ENCODE results near the gene CLIC5. TPM values are rescaled to one million over a fixed set of nuclear protein-coding genes. Genes with fewer than 3 reads are reported as not detected.
A peak's percentile ranks its signal among the peaks of the same experiment; 100 is the strongest.

Gene CLIC5
- total and polyA plus RNA-seq, 12 donors: 0.94 to 5.6 (median 1.6) TPM

DNA sequence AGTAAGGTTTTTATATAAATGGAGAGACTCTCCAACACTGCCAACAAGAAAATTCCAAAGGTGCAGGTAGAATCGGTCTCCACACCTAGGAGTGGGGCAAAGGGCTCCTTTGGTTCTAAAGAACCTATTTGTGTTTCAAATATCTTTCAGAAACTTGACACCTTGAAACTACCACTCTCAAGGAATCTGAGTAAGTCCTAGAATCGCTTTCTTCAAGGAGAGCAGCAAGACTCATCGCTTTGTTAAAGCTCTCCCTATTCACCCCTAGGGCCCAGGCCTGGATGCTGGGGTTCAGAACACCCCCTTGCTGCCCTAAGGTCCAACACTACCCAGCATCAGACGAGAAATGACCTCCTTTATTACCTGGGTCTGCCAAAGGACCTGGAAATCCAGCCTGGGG lies 2.0 kb downstream of the CLIC5 start:
- intact Hi-C loops (cut with DNase I): no loop called here
- Histone ChIP-seq H3K27ac (no peak overlapping the region), H3K9me3 (replicated peaks in 1 of 3) (no peaks in the 10 kb centered on the region), H3K4me3 (no peak overlapping the region), H3K36me3 (replicated peaks in 1 of 2) (no peaks in the 10 kb centered on the region), H3K4me1 (replicated peaks in 1 of 2) (peaks cover 13 to 19% of the 10 kb centered on the region in 2 donors), H3K27me3 (peaks cover 9% of the 10 kb centered on the region)
- no peak for TF ChIP-seq POLR2A (IDR thresholded peaks at IDR 0.05)
- 94 to 98% (median 97%) methylated on average over 4 of the region's 4 CpGs for WGBS, 4 donors
- DNase-seq: no peak

DNA sequence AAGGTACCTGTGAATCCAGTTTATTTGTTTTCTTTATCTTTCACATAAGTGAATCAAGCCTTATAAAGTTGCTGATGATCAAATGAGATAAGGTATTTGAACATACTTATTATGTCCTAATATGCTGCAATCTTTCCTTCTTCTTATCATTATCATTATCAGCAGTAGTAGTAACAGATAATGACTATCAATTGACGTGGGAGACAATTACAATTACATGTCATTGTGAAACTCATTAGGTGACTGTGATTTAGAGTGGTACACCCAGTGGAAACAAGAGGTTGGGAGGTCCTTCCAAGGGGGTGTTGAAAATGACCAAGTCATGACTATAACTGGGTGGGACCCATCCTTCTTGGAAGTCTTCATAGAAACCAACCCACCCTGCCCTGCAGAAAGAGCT lies 2.8 kb downstream of the CLIC5 start:
- intact Hi-C loops (cut with DNase I): no loop called here
- peaks cover 3% of the 10 kb centered on the region for H3K27me3 ChIP-seq
- peaks cover 13 to 19% of the 10 kb centered on the region in 2 donors for H3K4me1 ChIP-seq (replicated peaks in 1 of 2)
- no peaks in the 10 kb centered on the region for H3K9me3 ChIP-seq (replicated peaks in 1 of 3)
- TF ChIP-seq POLR2A (IDR thresholded peaks at IDR 0.05): no peak
- TF ChIP-seq, protein P1, sequence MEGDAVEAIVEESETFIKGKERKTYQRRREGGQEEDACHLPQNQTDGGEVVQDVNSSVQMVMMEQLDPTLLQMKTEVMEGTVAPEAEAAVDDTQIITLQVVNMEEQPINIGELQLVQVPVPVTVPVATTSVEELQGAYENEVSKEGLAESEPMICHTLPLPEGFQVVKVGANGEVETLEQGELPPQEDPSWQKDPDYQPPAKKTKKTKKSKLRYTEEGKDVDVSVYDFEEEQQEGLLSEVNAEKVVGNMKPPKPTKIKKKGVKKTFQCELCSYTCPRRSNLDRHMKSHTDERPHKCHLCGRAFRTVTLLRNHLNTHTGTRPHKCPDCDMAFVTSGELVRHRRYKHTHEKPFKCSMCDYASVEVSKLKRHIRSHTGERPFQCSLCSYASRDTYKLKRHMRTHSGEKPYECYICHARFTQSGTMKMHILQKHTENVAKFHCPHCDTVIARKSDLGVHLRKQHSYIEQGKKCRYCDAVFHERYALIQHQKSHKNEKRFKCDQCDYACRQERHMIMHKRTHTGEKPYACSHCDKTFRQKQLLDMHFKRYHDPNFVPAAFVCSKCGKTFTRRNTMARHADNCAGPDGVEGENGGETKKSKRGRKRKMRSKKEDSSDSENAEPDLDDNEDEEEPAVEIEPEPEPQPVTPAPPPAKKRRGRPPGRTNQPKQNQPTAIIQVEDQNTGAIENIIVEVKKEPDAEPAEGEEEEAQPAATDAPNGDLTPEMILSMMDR (IDR thresholded peaks at IDR 0.05): no peak
- H3K36me3 ChIP-seq (replicated peaks in 1 of 2): no peaks in the 10 kb centered on the region
- no peak for DNase-seq
- H3K27ac ChIP-seq: no peak overlapping the region
- 63 to 83% (median 72%) methylated on average over 1 of the region's 1 CpG for WGBS, 4 donors
- H3K4me3 ChIP-seq: no peak overlapping the region

DNA sequence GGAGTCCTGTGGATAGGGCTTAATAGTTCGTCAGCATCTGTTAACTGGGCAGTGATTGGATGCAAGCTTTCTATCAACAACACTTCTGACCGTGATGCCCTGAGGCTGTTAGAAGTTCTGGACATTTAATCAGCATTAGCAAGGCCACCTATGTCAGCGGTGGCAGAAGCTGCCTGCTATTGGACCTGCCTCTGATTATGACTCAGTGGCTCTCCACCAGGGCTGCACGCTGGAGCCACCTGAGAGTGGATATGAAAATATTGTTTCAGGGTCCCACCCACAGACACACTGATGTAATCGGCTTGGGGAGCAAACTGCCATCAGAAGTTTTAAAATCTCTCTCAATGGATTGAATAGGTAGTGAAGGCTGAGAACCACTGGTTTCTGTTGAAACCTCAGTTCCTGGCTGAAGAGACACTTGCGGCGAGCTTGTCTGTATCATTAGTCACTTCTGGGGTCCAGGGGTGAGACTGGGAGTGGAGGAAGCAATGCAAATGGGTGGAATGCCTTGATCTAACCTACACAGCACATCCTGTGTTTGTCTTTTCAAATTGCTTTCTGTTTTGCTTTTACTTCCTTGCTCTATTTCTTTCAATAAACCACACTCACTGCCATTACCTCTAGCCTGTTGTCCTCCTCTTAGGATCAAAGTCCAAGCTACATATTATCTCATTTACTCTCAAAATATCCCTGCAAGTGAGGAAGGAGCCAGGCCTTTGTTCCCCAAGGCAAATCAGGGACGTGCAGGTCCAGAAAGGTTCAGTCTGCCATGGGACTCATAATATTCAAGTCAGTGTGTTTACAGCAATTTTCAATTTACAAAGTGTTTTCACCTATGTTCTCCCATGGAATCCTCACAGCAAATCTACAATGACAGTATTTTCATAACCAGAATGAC lies 4.2 kb downstream of the CLIC5 start:
- Histone ChIP-seq H3K36me3 (replicated peaks in 1 of 2) (no peaks in the 10 kb centered on the region), H3K4me3 (no peak overlapping the region), H3K27ac (peak overlapping the region in 1 of 5 donors; percentile 34), H3K27me3 (no peaks in the 10 kb centered on the region), H3K9me3 (replicated peaks in 1 of 3) (no peaks in the 10 kb centered on the region), H3K4me1 (replicated peaks in 1 of 2) (peaks cover 13 to 19% of the 10 kb centered on the region in 2 donors)
- DNase-seq: peak in 2 of 7 donors; percentile 13 to 15
- 63 to 75% (median 70%) methylated on average over 4 to 8 of the region's 8 CpGs for WGBS, 4 donors
- no peak for TF ChIP-seq POLR2A (IDR thresholded peaks at IDR 0.05)
- TF ChIP-seq, protein P1 (IDR thresholded peaks at IDR 0.05): no peak
- intact Hi-C loops (cut with DNase I): no loop called here

DNA sequence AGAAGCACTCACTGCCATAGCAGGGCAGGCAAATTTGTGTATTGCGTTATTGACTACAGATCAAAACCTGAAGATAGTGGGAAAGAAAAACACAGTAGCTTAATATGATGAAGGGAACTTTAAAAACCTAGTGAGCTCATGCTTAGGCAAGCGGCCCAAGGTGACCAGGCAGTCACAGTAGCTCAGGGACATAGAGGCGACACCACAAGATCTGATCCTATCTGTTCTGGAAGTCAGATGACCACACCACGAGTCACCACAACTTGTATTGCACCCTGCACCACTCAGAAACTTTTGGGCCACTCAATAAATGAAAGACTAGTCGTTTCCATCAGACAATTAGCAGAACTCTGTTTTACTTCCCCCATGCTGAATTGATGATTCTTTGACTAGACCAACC lies 4.9 kb downstream of the CLIC5 start:
- H3K4me1 ChIP-seq (replicated peaks in 1 of 2): peaks cover 11 to 18% of the 10 kb centered on the region in 2 donors
- H3K27ac ChIP-seq: no peak overlapping the region
- 52 to 61% (median 57%) methylated on average over 5 of the region's 5 CpGs for WGBS, 4 donors
- H3K27me3 ChIP-seq: no peaks in the 10 kb centered on the region
- TF ChIP-seq POLR2A (IDR thresholded peaks at IDR 0.05): no peak
- TF ChIP-seq, protein P1 (IDR thresholded peaks at IDR 0.05): no peak
- intact Hi-C loops (cut with DNase I): no loop called here
- no peaks in the 10 kb centered on the region for H3K36me3 ChIP-seq (replicated peaks in 1 of 2)
- no peaks in the 10 kb centered on the region for H3K9me3 ChIP-seq (replicated peaks in 1 of 3)
- DNase-seq: peak in 6 of 7 donors; percentile 19 to 66 (median 40)
- no peak overlapping the region for H3K4me3 ChIP-seq

All from adrenal gland (tissue), 12 donors.